ENCODE results near the gene LRMDA.

GRCh38 chr10:75877877-75878276 lies 446.5 kb downstream of the LRMDA start:
- TF ChIP-seq POLR2A (IDR thresholded peaks at IDR 0.05): no peak
- TF ChIP-seq, protein P1, sequence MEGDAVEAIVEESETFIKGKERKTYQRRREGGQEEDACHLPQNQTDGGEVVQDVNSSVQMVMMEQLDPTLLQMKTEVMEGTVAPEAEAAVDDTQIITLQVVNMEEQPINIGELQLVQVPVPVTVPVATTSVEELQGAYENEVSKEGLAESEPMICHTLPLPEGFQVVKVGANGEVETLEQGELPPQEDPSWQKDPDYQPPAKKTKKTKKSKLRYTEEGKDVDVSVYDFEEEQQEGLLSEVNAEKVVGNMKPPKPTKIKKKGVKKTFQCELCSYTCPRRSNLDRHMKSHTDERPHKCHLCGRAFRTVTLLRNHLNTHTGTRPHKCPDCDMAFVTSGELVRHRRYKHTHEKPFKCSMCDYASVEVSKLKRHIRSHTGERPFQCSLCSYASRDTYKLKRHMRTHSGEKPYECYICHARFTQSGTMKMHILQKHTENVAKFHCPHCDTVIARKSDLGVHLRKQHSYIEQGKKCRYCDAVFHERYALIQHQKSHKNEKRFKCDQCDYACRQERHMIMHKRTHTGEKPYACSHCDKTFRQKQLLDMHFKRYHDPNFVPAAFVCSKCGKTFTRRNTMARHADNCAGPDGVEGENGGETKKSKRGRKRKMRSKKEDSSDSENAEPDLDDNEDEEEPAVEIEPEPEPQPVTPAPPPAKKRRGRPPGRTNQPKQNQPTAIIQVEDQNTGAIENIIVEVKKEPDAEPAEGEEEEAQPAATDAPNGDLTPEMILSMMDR (IDR thresholded peaks at IDR 0.05): no peak

All from tibial nerve (tissue), 3 donors.